ENCODE measurements around the gene GALM. TPM values are rescaled to one million over a fixed set of nuclear protein-coding genes. Genes with fewer than 3 reads are reported as not detected.

The GALM gene
- total and polyA plus RNA-seq, 2 donors (not counting 3 experiments of a cell fraction or from before 2014, with no cell fraction given): 4.8 to 6.1 TPM

- no peak overlapping the region for H3K4me2 ChIP-seq (ENCODE audit: insufficient read depth, low read length)
- TF ChIP-seq GATA2 (IDR thresholded peaks at IDR 0.05; ENCODE audit: insufficient read depth, insufficient read length, low read depth, low read length) (no peak), POLR2A (IDR thresholded peaks at IDR 0.05; ENCODE audit: low read depth, low read length) (no peak), POLR2AphosphoS5 (IDR thresholded peaks at IDR 0.05; ENCODE audit: insufficient read depth, low read depth, low read length) (no peak), FOS (IDR thresholded peaks at IDR 0.05; ENCODE audit: borderline replicate concordance, insufficient read depth, low read length) (no peak), MYC (IDR thresholded peaks at IDR 0.05; ENCODE audit: low read depth, low read length) (no peak), JUN (IDR thresholded peaks at IDR 0.05; ENCODE audit: borderline replicate concordance, insufficient read depth, insufficient read length, low read depth) (no peak)
- H3K36me3 ChIP-seq (ENCODE audit: control insufficient read depth in 2 of 2, extremely low read depth in 1 of 2, insufficient read depth in 2 of 2, low read length in 2 of 2): no peaks in the 10 kb centered on the region
- H3K9me1 ChIP-seq (replicated peaks; ENCODE audit: control insufficient read depth, extremely low read depth, insufficient read depth, low read length): no peaks in the 10 kb centered on the region
- H3K27me3 ChIP-seq (ENCODE audit: control insufficient read depth in 2 of 2, insufficient read depth in 2 of 2, low read length in 2 of 2): no peaks in the 10 kb centered on the region
- DNase-seq (ENCODE audit: low read depth, low spot score) (no peak), FAIRE-seq (no peak)
- no peak overlapping the region for H3K4me3 ChIP-seq (replicated peaks in 1 of 3; ENCODE audit: insufficient read depth in 1 of 3, low read depth in 1 of 3, low read length in 3 of 3)
- H3K27ac ChIP-seq (ENCODE audit: insufficient read depth, low read depth, low read length): no peak overlapping the region
- BruUV-seq (replicated peaks): no TSS peak
- ChIA-PET POLR2A (no interaction called here), CTCF (interaction anchor here (1.1 kb wide), 1 partner anchor 205 kb away, joined by 3 read pairs; no protein-coding TSS in a partner anchor)
- H3K9ac ChIP-seq (replicated peaks; ENCODE audit: extremely low read depth, insufficient read depth, low read length): no peak overlapping the region
- no peak overlapping the region for H2AFZ ChIP-seq (ENCODE audit: low read depth, low read length)
- no peaks in the 10 kb centered on the region for H3K79me2 ChIP-seq (ENCODE audit: control insufficient read depth, insufficient read depth, low read length)
- no peaks in the 10 kb centered on the region for H3K9me3 ChIP-seq (replicated peaks; ENCODE audit: control insufficient read depth, insufficient read depth, low read length)
- dilution Hi-C loops (cut with MboI; ENCODE audit: extremely low pct_ligation_motif_present, low sequenced_read_pairs) (no loop called here), intact Hi-C loops (cut with micrococcal nuclease) (no loop called here)
- no peaks in the 10 kb centered on the region for H4K20me1 ChIP-seq (replicated peaks; ENCODE audit: control insufficient read depth, extremely low read depth, insufficient read depth, low read length)
- no peaks in the 10 kb centered on the region for H3K4me1 ChIP-seq (ENCODE audit: control insufficient read depth, extremely low read depth, insufficient read depth, low read length)
Measured at GRCh38 chr2:38712871-38713270, 47.0 kb downstream of the GALM start.

- DNase-seq (ENCODE audit: low read depth, low spot score) (no peak), FAIRE-seq (no peak)
- Histone ChIP-seq H3K4me2 (ENCODE audit: insufficient read depth, low read length) (no peak overlapping the region), H4K20me1 (replicated peaks; ENCODE audit: control insufficient read depth, extremely low read depth, insufficient read depth, low read length) (no peaks in the 10 kb centered on the region), H3K4me3 (replicated peaks in 1 of 3; ENCODE audit: insufficient read depth in 1 of 3, low read depth in 1 of 3, low read length in 3 of 3) (no peak overlapping the region), H3K36me3 (ENCODE audit: control insufficient read depth in 2 of 2, extremely low read depth in 1 of 2, insufficient read depth in 2 of 2, low read length in 2 of 2) (no peaks in the 10 kb centered on the region), H3K9ac (replicated peaks; ENCODE audit: extremely low read depth, insufficient read depth, low read length) (no peak overlapping the region), H3K27me3 (ENCODE audit: control insufficient read depth in 2 of 2, insufficient read depth in 2 of 2, low read length in 2 of 2) (no peaks in the 10 kb centered on the region), H3K4me1 (ENCODE audit: control insufficient read depth, extremely low read depth, insufficient read depth, low read length) (no peaks in the 10 kb centered on the region), H3K79me2 (ENCODE audit: control insufficient read depth, insufficient read depth, low read length) (no peaks in the 10 kb centered on the region), H2AFZ (ENCODE audit: low read depth, low read length) (no peak overlapping the region), H3K27ac (ENCODE audit: insufficient read depth, low read depth, low read length) (no peak overlapping the region), H3K9me1 (replicated peaks; ENCODE audit: control insufficient read depth, extremely low read depth, insufficient read depth, low read length) (no peaks in the 10 kb centered on the region), H3K9me3 (replicated peaks; ENCODE audit: control insufficient read depth, insufficient read depth, low read length) (no peaks in the 10 kb centered on the region)
- BruUV-seq (replicated peaks): no TSS peak
- CTCF ChIA-PET: interaction anchor here (1.0 to 1.1 kb wide), 2 partner anchors 132 to 205 kb away, joined by 3 read pairs; no protein-coding TSS in a partner anchor
- POLR2A ChIA-PET: no interaction called here
- dilution Hi-C loops (cut with MboI; ENCODE audit: extremely low pct_ligation_motif_present, low sequenced_read_pairs) (no loop called here), intact Hi-C loops (cut with micrococcal nuclease) (no loop called here)
- no peak for TF ChIP-seq GATA2 (IDR thresholded peaks at IDR 0.05; ENCODE audit: insufficient read depth, insufficient read length, low read depth, low read length)
- no peak for TF ChIP-seq FOS (IDR thresholded peaks at IDR 0.05; ENCODE audit: borderline replicate concordance, insufficient read depth, low read length)
- no peak for TF ChIP-seq JUN (IDR thresholded peaks at IDR 0.05; ENCODE audit: borderline replicate concordance, insufficient read depth, insufficient read length, low read depth)
- TF ChIP-seq EZH2 (IDR thresholded peaks at IDR 0.05; ENCODE audit: borderline replicate concordance, low read depth, low read length, severe bottlenecking): no peak
- no peak for TF ChIP-seq MYC (IDR thresholded peaks at IDR 0.05; ENCODE audit: low read depth, low read length)
- TF ChIP-seq POLR2AphosphoS5 (IDR thresholded peaks at IDR 0.05; ENCODE audit: insufficient read depth, low read depth, low read length): no peak
- TF ChIP-seq POLR2A (IDR thresholded peaks at IDR 0.05; ENCODE audit: low read depth, low read length): no peak
- no peak for TF ChIP-seq MAX (IDR thresholded peaks at IDR 0.05; ENCODE audit: insufficient read depth, insufficient read length)
- TF ChIP-seq CTCF (IDR thresholded peaks at IDR 0.05; ENCODE audit: extremely low read depth in 1 of 2, insufficient read depth in 1 of 2, low read depth in 1 of 2, low read length in 2 of 2): no peak
Measured at GRCh38 chr2:38713338-38713737, 47.4 kb downstream of the GALM start.

Data from endothelial cell of umbilical vein (primary cell).